OCI-LY3 (cell line): ENCODE measurements around the gene TET2.

Experiments
- H2AFZ ChIP-seq: fragments of 200-600, 300-600 bp; shearing (Covaris generic); 2 replicates; pipeline ENCODE4 v1.6.0; 2014; ENCODE audit warnings: antibody characterized with exemption, low read depth, low read length
- H3K27ac ChIP-seq: fragments of 200-600, 300-600 bp; sonication (generic); 2 replicates; pipeline ENCODE4 v1.5.1; 2014; ENCODE audit warnings: mild to moderate bottlenecking, low read length, moderate library complexity, mixed read lengths
- H3K27me3 ChIP-seq: fragments of 200-600, 300-600 bp; sonication (generic); 2 replicates; pipeline ENCODE4 v1.6.1; 2014; ENCODE audit warnings: low read depth, low read length, mixed read lengths
- H3K36me3 ChIP-seq: fragments of 200-600, 300-600 bp; sonication (generic); replicated peaks from 2 replicates; pipeline ENCODE3; 2014; ENCODE audit warnings: low read depth, low read length, mixed read lengths
- H3K4me1 ChIP-seq: fragments of 300-600, 200-600 bp; sonication (generic); 2 replicates; pipeline ENCODE4 v1.6.1; 2014; ENCODE audit warnings: low read length, mixed read lengths
- H3K4me2 ChIP-seq: fragments of 200-600, 300-600 bp; sonication (generic); 2 replicates; pipeline ENCODE4 v1.6.1; 2014; ENCODE audit warnings: low read length, mixed read lengths
- H3K4me3 ChIP-seq: fragments of 300-600, 200-600 bp; sonication (generic); 2 replicates; pipeline ENCODE4 v1.5.1; 2014; ENCODE audit warnings: antibody characterized with exemption, mild to moderate bottlenecking, low read length, moderate library complexity
- H3K79me2 ChIP-seq: fragments of 300-600, 200-600 bp; shearing (Covaris generic); 2 replicates; pipeline ENCODE4 v1.6.1; 2014; ENCODE audit warnings: mild to moderate bottlenecking, low read length, mixed read lengths
- H3K9ac ChIP-seq: fragments of 300-600, 200-600 bp; shearing (Covaris generic); 2 replicates; pipeline ENCODE4 v1.6.0; 2014; ENCODE audit warnings: mild to moderate bottlenecking, low read length, moderate library complexity
- H3K9me3 ChIP-seq: fragments of 200-600, 300-600 bp; shearing (Covaris generic); 2 replicates; pipeline ENCODE4 v1.6.1; 2014; ENCODE audit warnings: low read length, mixed read lengths; ENCODE audit not compliant: insufficient read depth
- H4K20me1 ChIP-seq: fragments of 200-600, 300-600 bp; sonication (generic); 2 replicates; pipeline ENCODE4 v1.6.1; 2016; ENCODE audit warnings: low read length, mixed read lengths; ENCODE audit not compliant: insufficient read depth
- EZH2phosphoT487 ChIP-seq: fragments of 200-600 bp; shearing (Covaris generic); IDR thresholded peaks from 2 replicates; pipeline ENCODE4 v1.6.1; 2018; ENCODE audit warnings: antibody characterized with exemption, mixed run types, low read depth
- TF ChIP-seq, protein P1 (sequence below): fragments of 200-600, 300-600 bp; sonication (generic); IDR thresholded peaks from 2 replicates; pipeline ENCODE4 v1.5.1; 2014; ENCODE audit warnings: antibody characterized with exemption, low read length, low read depth

TET2 gene

DNA sequence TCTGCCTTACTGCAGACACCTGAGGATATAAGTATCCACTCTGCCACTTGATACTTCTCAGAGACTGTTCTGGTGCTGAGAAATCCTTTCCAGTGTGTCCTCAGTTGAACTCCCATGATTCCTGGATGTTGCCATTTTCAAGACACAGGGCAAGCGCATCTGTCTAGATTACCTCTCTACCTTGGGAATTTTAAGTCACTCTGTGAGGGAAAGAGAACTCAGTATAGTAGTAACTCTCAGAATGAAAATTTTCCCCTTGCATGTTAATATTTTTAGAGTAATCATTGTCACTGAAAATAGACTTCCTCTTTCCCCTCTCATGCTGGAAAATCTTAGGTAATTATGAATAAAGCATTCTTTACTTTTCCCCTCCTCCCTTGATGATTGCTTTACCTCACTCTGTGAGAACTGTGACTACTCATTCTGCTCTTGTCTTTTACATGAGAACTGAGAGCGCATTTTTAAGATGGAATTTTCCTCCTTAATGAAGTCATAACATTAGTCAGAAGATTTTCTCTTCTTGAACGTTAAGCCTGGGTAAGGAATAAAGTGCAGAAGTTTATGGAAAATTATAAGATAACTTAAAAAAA is 45.0 kb downstream of the TET2 start:
- Histone ChIP-seq H3K27ac (peak overlapping the region; percentile 56), H4K20me1 (peaks cover 15% of the 10 kb centered on the region; the same call in 1 of the 2 replicates), H3K4me3 (peak overlapping the region; percentile 20), H3K27me3 (no peaks in the 10 kb centered on the region), H2AFZ (no peak overlapping the region), H3K4me1 (peaks cover 60% of the 10 kb centered on the region), H3K79me2 (peaks cover 18% of the 10 kb centered on the region), H3K9ac (no peak overlapping the region), H3K36me3 (peaks cover 10% of the 10 kb centered on the region), H3K9me3 (no peaks in the 10 kb centered on the region), H3K4me2 (peak overlapping the region; percentile 63)
- TF ChIP-seq EZH2phosphoT487: no peak
- TF ChIP-seq, protein P1, sequence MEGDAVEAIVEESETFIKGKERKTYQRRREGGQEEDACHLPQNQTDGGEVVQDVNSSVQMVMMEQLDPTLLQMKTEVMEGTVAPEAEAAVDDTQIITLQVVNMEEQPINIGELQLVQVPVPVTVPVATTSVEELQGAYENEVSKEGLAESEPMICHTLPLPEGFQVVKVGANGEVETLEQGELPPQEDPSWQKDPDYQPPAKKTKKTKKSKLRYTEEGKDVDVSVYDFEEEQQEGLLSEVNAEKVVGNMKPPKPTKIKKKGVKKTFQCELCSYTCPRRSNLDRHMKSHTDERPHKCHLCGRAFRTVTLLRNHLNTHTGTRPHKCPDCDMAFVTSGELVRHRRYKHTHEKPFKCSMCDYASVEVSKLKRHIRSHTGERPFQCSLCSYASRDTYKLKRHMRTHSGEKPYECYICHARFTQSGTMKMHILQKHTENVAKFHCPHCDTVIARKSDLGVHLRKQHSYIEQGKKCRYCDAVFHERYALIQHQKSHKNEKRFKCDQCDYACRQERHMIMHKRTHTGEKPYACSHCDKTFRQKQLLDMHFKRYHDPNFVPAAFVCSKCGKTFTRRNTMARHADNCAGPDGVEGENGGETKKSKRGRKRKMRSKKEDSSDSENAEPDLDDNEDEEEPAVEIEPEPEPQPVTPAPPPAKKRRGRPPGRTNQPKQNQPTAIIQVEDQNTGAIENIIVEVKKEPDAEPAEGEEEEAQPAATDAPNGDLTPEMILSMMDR: no peak

DNA sequence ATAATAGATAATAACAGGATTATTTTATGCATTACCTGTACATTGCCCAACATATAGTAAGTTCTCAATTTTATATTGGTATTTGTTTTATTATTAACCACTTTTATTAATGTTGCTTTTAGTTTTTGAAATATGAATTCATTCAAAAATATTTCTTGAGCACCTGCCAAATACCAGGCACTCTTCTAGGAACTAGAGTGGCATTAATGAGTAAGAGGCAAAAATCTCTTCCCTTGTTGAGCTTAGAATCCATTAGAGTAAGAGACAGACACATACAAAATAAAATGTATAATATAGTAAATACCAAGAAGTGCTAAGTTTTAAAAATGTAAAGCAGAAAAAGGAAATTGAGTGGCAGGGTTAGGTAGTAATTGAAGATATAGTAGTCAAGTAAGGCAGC is 45.8 kb downstream of the TET2 start:
- Histone ChIP-seq H3K9me3 (no peaks in the 10 kb centered on the region), H3K4me3 (peak overlapping the region; percentile 20; the same call in 1 of the 2 replicates), H3K27ac (no peak overlapping the region), H3K4me2 (peak overlapping the region; percentile 63), H2AFZ (no peak overlapping the region), H3K79me2 (peaks cover 25% of the 10 kb centered on the region), H3K9ac (no peak overlapping the region), H3K36me3 (peaks cover 10% of the 10 kb centered on the region), H3K27me3 (no peaks in the 10 kb centered on the region), H3K4me1 (peaks cover 68% of the 10 kb centered on the region), H4K20me1 (peaks cover 17% of the 10 kb centered on the region; the same call in 1 of the 2 replicates)
- TF ChIP-seq EZH2phosphoT487: no peak
- TF ChIP-seq, protein P1: no peak

DNA sequence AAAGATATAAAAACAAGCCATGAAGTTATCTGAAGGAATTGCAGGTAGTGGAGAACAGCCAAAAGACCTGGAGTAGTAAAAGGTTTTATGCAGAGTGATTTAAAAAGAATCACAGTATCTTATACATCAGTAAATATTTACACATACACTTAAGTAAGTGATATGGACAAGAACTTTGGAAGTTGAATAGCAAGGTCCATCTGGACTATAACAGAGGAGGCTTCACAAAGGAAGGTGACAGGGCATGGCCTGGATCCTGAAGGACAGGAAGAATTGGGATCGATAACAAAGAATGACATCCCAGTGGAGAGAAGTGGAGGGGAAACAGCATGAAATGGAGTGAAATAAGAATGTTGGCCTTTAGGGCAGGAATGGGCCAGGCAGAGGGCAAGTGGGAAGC is 46.2 kb downstream of the TET2 start:
- peaks cover 68% of the 10 kb centered on the region for H3K4me1 ChIP-seq
- H3K36me3 ChIP-seq: peaks cover 10% of the 10 kb centered on the region
- no peak for TF ChIP-seq EZH2phosphoT487
- TF ChIP-seq, protein P1: no peak

DNA sequence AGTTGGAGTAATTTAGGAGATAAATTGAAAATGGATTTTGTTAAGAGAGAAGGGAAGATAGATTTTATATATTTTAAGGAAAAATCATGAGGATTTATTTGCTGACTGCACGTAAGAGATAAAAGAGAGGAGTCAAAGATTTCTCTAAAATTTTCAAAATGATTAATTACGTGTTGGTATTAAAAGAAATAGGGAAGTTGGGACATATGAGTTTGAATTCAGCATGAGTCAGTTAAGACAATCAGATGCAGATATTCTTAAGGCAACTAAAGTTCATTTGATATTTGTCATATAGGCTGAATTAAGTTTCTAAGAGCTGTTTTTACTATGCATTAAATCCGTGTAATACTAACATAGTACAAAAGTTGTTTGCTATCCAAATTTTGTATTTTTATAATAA is 46.9 kb downstream of the TET2 start:
- Histone ChIP-seq H2AFZ (no peak overlapping the region), H3K4me1 (peaks cover 68% of the 10 kb centered on the region), H3K27ac (no peak overlapping the region), H4K20me1 (peaks cover 17% of the 10 kb centered on the region; the same call in 1 of the 2 replicates), H3K4me3 (no peak overlapping the region), H3K36me3 (peaks cover 10% of the 10 kb centered on the region), H3K79me2 (peaks cover 25% of the 10 kb centered on the region), H3K9me3 (no peaks in the 10 kb centered on the region), H3K27me3 (no peaks in the 10 kb centered on the region), H3K4me2 (peak overlapping the region; percentile 63), H3K9ac (no peak overlapping the region)
- TF ChIP-seq EZH2phosphoT487: no peak
- TF ChIP-seq, protein P1: no peak

More for the DNA sequence above, 46.2 kb downstream of the TET2 start:
- Histone ChIP-seq H3K79me2 (peaks cover 25% of the 10 kb centered on the region), H3K4me2 (peak overlapping the region; percentile 63), H4K20me1 (peaks cover 17% of the 10 kb centered on the region; the same call in 1 of the 2 replicates), H2AFZ (no peak overlapping the region), H3K27me3 (no peaks in the 10 kb centered on the region), H3K27ac (no peak overlapping the region), H3K9me3 (no peaks in the 10 kb centered on the region), H3K9ac (no peak overlapping the region), H3K4me3 (no peak overlapping the region)
